Stimulated activated CD4-positive, alpha-beta T cell treated with anti-CD3 and anti-CD28 coated beads, TNF-alpha, amount 100 ng/mL, for 24 hours (primary cell): ENCODE measurements around the gene ARHGEF40.

Source experiments
- DNase-seq, 3 experiments: peaks; one replicate each; pipeline ENCODE4 v3.0.0-alpha.2; 2020; ENCODE audit warnings: low read depth in 3 of 3

The ARHGEF40 gene

DNA sequence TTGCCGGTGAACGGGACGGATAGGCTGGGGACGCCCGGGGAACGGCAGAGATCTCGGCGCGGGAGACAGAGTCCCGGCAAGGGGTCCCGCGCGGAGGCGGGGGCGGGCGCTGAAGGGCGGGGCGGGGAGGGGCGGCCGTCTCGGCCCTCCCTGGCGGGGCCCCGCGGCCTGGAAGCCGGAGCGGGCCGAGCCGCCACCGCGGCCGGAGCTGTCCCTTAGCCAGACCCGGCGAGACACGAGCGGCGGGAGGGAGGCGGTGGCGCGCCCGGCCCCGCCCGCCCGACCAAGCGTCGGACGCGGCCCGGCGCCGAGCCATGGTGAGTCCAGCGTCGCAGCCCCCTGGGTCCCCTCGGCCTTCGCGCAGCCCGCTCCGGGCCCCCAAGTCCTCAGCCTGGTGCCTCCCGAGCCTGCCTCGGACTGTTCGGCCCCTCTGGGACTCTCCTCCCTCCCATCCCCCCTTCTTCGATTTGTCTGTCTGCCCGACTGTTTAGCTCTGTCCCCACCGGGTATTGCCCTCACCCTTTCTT is at the start of gene ARHGEF40:
TSS of gene ARHGEF40 (plus strand) at position 222 of the 527 bp plus-strand sequence. CDS start at position 315, 93 bp downstream.
- DNase-seq = peak in 1 of 3 experiments; percentile 21

DNA sequence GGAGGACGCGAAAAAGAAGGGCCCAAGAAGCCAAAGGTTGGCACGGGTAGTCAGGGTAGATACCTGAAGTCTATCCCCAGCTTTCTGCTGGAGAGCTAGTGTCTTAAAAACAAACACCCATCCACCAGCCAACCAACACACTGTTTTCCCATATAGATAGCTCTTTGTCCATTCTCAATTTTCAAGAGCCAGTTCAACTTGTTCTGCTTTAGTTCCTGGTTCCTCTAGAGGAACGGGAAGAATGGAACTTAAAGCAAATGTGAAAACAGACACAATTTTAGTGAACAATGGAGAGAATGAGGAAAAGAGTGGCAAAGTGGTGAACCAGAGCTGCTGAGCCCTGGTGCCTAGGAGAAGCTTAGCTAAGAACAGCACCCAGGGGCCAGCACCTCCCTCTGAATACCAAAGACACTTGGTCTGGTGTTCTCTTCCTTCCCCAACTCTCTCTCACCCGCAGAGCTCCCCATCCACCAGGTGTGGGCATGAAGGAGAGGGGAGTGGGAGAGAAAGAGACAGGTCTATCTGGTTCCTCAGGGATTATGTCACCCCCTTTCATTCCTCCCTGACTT is 49.0 kb upstream of the ARHGEF40 start:
- DNase-seq = no peak

DNA sequence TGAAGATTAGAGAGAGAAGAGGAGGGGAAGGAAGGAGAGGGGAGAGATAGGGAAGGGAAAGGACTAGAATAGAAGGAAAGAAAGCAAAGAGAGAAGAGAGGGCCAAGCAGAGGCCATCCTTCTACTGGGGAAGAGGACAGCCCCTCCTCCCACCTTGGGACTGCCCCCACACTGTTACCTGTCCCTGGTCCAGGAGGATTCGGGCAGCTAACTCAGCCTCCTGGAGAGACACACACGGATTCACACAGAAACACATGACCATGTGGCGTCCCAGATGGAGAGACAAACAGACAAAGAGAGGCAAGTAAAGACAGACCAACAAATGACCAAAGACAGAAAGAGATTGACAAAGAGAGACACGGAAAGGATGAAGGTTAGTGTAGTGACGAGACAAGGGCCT is 47.4 kb upstream of the ARHGEF40 start:
- no peak for DNase-seq

DNA sequence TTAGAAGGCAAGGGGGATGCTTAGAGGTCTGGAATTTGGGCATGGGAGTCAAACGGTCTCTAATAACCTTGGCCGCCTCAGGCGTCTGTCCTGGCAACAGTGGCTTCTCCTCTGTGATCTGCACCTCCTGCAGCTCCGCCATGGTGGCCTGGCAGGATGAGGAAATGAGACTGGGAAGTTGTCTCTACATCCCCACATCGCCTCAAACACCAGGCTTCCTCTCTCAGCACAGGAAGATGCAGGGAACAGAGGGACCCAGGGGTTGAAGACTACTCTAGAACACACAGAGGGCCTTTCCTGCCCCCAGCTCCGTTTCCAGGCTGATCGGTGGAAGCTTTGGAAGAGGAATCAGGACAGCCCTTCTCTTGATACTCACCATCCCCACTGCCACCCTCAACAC is 46.9 kb upstream of the ARHGEF40 start:
- DNase-seq = no peak

DNA sequence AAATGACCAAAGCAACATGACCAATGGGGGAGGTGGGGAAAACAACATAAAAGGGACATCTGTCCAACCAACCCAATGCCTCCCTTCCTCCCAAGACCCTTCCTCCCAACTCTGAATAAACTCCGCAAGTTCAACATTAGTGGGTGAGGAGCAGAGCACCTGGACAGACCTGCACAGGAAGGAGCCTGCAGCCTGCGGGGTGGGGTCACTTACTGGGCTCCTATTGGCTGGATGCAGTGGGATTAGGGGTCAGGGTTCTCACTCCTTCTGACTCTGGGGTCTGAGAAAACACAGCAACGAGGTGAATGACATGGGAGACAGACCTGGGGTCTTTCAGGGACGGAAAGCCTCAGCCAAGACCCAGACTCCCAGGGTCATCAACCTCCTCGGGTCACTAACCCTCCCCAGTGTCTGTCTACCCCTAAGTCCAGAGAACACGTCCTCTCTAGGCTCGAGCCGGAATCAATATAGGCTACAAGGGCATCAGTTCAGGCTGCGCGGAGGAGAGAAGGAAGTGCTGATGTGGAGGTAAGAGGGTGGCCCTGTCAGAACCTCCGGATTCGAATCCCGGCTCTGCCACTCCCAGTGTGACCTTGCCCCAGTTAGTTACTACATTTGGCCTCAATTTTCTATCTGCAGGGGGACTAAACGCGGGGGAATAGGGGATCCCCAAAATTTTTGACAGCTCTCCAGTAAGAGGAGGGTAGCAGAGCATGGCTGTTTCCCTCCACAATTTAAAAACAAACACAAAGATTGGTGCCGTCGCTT is 46.1 kb upstream of the ARHGEF40 start:
- no peak for DNase-seq

DNA sequence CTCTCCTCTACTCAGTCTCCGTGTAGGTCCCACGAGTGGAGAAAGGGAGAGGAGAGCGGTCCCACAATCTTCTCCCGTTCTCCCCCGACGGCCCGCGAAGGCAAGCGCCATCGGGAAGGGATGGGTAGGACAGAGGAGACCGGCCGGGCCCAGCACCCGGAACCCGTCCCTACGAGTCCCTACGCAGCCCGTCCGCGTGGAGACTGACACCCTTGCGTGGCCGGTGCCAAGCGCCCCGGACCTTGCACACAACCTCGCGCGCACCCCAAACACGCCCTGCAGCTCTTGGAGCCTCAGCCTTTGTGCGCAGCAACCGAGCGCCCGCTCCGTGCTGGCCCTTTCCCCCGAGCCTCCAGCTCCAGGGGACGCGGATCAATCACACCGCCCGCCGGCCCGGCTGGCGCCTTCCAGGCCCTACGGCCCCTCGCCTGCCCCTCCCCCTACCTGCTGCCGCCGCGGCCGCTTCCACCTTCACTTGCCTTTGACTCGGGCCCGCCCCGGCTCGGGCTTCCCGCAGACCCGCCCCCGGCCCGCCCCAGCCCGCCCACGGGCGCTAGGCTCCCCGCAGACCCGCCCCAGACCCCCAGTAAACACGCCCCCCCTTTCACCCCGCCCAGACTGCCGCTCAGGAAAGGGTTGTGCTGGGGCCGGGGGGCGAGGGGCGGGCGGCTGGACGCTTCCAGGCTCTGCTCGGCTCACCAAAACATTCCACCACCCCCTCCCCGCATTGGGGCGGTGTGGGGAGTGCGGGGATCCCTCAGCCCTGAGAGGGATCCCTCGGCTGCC is 45.3 kb upstream of the ARHGEF40 start, which contains the start of gene NDRG2:
TSS of gene NDRG2 (minus strand) at position 477 of the 786 bp plus-strand sequence. CDS start 1,746 bp downstream, outside the sequence.
- DNase-seq = peak; percentile 33 to 66 (median 40)

DNA sequence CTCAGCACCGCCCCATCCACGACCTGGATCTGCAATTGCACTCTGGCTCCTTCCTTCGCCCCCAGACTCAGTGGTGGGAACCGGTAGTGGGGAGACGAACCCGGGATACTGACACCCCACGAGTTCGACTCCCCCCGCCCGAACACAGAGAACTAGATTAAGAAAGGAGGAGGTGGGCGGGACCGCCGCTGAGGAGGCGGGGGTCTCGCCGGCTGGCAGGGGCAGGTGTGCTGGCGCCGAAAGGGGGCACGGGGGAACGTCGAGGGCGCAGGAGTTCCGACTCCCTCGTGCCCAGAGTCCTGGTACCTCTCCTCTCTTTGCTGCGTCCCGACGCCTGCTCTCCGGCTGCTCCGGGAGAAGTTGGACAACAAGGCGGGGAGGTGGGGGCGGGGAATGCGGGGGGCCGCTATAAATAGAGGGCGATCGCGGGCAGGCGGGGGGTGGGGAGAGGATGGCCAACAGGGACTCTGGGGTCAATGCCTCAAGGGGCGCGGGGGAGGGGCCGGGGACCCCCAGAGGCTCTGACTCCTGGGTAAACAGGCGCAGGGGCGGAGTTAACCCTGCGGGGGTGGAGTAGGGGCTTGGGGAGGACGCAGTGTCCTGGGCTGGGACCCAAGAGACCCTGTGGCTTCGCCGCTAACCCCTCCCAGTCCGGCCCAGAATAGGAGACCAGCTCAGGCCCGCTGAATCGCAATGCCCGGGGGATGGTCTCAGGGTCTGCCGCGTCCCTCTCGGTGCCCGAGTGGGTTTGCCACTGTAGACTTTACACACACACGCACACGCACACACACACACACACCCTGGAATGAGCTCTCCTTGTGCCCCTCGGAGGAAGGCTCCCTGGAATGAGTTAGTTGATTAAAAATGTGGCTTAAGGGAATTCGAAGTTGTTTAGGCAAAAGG is 44.5 kb upstream of the ARHGEF40 start:
- no peak for DNase-seq

DNA sequence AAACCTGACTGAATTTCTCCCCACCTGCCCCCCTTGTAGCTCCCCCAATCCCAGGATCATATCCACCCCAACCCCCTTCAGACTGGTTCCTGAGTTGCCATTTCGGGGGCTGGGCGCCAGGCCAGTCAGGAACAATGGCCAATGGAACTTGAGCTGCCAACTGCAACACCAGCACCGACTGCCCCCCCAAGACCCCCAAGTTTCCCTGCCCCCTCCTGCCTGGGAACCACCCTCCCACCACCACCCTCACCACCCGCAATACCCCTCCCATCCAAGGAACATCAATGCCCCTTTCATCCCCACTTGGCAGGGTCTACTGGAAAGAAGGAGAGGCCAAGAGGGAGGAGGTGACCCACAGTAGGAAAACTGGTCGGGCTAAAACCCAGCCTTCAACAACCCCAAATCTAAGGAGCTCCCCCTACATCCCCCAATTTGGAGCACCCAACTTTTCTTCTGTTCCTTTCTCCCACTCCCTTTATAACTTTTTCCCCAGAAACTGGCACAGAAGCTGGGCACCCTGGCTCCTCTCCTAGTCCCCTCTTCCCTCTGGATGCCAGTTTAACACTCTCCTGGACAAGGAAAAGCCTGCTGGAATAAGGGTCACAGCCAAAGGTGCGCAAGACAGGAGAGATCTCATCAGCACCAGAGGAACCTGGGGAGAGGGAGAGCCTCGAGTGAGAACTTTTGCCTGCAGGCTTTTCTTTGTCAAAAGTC is 43.7 kb upstream of the ARHGEF40 start:
- DNase-seq = no peak

DNA sequence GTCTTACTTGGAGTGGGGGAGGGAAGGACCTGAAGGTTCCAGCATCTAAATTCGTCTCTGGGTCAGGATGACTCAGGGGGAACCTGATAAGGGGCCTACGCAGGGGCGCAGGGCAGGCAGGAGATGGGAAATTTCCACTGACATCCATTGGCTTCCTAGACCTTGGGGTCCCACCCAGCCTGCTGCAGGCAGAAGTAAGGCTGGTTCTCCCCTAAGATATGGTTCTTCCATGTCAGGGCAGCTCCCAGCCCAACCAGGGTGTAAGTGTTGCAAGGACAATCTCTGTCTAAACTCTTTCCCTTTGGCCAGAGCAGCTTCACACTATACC is 43.2 kb upstream of the ARHGEF40 start:
- DNase-seq = no peak

DNA sequence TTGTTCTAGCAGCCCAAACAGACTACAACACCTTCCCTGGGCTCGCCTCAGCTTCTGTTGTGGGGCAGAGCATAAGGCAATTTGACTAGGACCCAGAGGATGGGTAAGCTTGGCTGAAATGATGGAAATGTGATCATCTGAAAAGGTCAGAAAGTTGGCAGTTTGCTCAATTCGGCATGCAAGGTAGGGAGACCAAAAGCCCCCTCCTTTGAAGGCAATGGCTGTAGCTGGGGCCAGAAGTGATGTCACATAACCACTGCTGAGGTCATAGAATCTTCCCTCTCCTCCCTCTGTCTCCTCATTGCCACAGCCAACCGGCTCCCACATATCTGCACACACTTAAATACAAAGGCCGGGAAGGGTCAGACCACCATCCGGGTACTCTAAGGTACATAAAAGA is 40.2 kb upstream of the ARHGEF40 start, which contains the start of gene TPPP2:
TSS of gene TPPP2 (plus strand) at position 301 of the 400 bp plus-strand sequence. CDS start 365 bp downstream, outside the sequence.
- DNase-seq = no peak

DNA sequence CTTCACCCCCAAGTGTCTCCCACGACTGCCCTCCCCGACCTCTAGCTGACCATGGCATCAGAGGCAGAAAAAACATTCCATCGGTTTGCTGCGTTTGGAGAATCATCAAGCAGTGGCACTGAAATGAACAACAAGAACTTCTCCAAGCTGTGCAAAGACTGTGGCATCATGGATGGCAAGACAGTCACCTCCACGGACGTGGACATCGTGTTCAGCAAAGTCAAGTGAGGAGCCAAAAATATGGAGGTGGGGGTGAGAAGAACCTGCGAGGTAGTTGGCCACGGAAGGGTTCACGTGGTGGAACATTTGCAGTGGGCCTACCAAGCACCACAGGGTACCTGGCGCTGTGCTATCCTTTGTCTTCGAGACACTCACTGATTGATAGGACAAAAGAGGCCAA is 39.6 kb upstream of the ARHGEF40 start:
- DNase-seq = no peak

DNA sequence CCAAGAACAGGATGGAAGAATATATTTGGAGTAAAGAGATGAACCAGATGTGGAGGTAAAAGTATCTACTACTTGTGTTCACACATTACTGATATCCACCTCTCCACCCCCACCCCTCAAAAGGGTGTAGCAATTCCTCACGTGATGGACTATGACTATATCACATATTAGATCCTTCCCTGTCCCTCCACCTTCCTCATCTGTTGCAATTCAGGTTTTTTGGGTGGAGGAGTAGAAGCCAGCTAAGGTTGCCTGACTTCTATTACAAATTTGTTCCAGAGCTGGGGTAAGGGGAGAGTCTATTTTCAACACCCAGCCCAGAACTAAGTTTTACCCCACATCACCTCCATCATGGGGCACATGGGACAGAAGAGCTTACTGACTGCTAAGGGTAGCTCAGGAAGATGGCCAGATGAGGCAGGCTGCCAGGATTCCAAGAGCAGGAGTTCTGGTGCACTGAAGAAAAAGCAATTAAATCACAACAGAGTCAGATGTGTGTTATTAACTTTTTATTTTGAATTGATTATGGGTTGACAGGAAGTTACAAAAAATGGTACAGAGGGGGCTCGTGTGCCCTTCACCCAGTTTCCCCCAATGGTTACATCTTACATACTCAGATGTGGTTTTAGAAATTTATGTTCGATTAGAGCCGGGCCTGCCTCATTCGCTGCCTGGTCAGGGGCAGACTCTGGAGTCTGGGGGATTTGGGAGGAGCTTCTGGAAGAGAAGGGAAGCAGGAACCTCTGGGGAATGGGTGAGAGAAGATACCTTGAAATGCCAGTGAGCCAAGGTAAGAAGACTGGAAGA is 37.6 kb upstream of the ARHGEF40 start:
- no peak for DNase-seq

DNA sequence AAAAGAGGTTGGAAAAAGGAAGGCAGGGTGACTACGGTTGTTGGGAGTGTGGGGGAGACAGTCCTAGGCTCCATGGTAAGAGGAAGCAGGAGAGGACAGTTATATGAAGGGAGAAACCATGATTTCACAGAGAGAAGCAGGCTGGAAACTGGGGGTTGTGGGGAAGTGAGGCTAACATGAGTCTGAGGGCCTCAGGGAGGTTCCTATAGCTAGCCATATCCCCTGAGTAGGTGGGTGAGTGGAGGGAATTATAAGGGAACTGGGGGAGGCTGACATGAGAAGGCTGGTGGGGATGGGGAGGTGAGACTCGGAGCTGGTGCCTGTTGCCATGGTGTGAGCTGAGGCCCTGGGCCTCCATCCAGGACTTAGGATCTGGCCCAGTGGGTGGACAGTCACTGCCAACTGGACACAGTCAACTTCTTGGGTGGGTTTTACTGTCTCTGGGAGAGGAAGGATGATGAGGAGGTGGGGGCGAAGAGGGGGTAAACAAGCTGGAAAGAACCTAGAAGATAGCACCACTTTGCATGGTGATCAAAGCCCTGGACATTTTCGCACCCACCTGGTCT is 36.9 kb upstream of the ARHGEF40 start:
- DNase-seq = no peak

DNA sequence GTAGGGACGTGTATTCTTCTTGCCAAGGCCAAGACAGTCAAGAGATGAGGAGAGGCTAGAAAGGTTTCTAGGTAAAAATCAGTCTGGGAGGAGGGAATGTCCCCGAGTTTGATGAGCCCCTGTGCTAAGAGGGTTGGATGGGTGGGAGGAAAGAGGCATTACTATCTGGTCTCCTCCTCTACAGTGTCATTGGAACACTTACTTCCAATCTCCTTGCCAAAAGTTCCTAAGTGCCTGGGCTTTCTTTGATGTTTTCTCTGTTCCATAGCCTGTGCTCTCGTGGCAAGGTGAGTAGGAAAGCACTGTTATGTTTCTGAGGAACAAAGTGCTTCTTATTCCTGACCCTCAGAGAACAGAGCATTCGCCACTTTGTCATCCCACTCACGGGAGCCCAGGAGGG is 35.4 kb upstream of the ARHGEF40 start, which contains the start of gene RNASE13:
TSS of gene RNASE13 (minus strand) at position 101 of the 400 bp plus-strand sequence. CDS start 519 bp downstream, outside the sequence.
- no peak for DNase-seq

DNA sequence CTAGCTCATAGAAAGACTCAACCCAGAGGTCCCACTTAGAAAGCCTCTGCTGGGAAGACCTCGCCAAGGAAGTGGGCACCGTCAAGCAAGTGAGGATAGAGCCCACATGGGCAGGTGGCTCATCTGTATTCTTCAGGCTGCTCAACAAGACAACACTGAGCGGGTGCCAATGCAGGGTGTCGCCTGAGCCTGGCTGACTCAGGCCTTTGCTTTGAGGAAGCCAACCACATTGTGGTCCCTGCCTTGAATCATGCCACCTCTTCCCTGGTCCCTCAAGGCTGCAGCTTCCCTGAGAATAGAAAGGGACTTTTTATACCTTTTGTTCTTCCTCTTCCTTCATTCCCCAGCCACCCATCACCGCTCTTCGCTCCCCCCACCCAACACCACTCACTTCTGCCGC is 33.4 kb upstream of the ARHGEF40 start:
- no peak for DNase-seq

DNA sequence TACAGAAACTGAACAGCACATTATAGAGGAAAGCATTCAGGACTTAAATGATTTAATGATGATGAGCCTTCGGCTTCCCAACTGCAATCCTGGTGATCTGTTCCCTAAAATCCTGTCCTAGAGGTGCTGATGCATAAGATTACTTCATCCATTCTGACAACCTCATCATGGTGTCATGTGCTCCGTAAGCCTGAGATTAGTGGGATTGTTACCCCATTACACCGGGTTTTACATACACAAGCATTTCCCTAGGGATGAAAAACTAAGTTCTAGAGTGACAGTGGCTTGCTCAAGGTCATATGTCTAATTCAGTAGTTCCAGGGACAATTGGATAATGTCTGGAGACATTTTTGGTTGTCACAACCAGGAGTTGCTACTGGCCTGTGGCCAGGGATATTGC is 32.9 kb upstream of the ARHGEF40 start:
- DNase-seq = no peak

DNA sequence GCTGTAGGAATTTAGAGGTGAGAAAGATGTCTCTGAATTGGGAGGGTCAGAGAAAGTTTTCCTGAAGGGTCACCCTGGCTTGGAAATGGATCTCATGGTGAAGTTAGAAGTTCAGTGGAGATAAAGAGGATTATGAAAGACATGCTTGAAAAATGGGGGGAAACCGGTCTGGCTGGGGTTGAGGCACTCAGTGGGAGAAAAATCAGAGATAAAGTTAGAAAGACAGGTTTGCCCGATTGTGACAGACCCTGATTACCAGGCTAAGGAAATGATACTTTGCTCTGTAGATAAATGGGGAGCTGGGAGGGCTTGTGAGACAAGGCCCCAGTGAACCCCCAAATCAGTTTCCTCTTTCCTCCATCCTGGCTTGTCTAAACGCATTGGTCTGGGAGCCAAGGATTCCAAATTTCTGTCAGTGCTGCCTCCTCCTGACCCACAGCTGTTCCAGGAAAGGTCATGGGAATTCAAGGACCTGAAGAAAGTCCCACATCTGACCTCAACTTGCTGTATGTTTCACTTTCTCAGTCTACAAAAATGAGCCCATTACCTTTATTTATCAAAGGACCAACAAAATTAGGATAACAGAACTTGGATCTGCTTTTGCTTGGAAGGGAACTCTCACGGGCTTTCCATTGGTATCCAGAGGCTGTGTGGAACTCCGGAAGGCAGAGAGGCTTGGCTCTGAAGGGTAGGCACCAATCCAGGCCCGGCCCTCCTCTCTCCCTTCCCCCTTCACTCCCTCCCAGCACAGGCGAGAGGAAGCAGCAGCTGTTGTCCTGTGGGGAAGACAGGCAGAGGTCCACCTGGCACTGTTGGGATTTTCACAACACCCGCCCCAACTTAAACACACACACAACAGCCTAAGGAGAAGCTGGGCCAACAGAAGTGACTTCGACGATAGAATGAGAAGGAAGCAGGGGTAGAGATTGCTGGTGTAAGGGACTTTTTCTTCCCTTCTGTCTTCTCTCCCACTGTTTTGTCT is 31.4 kb upstream of the ARHGEF40 start:
- no peak for DNase-seq
